IPS DF 19.7 (cell line): ENCODE data around the gene TBC1D22B.

ENCODE experiments used
- DNase-seq: peaks from one replicate; pipeline ENCODE4 v3.0.0-alpha.2; 2013; ENCODE audit warnings: low read depth, low spot score

Gene TBC1D22B

DNA sequence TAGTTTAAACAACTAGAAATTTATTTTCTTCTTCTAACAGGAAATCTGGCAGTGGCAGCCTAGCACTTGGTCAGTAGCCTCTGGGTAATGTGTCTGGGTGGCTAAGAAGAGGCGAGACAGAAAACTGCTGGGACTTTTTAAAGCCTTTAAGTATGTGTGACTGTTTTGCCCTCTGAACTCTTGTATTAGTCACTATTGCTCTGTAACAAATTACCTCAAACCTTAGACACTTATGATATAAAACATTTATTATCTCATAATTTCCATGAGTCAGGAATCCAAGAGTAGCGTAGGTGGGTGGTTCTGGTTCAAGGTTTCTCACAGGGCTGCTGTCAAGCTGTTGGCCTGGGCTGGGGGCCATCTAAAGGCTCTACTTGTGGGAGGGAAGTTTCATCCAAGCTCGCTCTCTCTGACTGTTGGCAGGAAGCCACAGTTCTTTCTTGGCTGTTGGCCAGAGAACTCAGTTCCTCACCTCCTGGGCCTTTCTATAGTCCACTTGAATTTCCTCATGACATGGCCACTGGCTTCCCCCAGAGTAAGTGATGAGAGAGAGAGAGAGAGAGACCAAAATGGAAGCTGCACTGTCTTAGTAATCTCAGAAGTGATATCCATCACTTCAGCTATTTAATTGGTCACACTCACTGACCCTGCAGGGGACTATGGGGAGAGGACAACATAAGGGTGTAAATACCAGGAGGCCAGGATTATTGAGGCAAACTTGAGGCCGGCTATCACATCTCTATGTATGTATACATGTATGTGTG, 17.4 kb upstream of the TBC1D22B start:
- DNase-seq: no peak

- DNase-seq: no peak
These were observed 16.4 kb upstream of the TBC1D22B start for GRCh38 chr6:37241131-37241530.

- DNase-seq: no peak
These were observed 15.7 kb upstream of the TBC1D22B start for GRCh38 chr6:37241775-37242428.

GRCh38 chr6:37242429-37243052, 15.0 kb upstream of the TBC1D22B start:
- no peak for DNase-seq

DNA sequence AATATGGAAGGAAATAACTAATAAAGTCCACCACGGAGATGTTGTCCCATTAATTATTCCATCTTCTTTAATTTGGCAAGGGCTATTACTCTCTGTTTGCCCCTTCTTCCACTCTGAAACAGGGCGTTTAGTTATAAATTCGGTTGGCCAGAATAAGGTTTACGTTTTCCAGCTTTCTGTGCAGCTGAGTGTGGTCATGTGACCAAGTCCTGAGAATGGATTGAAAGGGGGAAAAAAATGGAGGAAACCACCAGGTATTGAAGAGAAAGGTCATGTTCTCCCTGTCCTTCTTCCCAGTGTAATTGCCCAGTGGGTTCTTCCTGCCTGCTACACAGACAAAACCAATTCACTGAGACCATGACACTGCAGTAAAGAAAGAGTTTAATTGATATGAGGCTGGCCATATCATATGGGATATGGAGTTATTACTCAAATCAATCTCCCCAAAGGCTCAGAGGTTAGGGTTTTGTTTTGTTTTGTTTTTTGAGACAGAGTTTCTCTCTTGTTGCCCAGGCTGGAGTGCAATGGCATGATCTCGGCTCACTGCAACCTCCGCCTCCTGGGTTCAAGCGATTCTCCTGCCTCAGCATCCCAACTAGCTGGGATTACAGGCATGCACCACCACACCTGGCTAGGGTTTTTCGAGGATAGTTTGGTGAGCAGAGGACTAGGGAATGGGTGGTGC, 14.3 kb upstream of the TBC1D22B start:
- DNase-seq: no peak

DNA sequence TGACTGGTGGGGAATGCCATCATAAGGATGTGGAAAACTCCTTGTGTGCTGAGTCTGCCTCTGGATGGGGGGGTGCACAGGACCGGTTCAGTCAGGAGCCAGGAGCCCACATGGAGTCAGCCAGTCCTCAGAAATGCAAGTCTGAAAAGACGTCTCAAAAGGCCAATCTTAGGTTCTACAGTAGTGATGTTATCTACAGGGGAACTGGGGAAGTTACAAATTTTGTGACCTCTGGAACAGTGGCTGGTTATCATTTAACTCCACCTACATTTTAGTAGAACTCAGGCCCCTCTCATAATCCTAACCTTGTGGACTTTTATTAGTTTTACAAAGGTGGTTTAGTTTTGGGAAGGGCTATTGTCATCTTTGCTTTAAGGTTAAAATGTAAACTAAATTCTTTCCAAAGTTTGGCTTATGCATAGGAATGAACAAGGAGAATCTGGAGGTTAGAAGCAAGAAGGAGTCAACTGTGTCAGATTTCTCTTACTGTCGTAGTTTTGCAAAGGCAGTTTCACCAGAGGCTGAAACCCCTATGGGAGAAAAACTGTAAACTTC, 13.7 kb upstream of the TBC1D22B start:
- no peak for DNase-seq

GRCh38 chr6:37244430-37245310, 12.9 kb upstream of the TBC1D22B start:
- no peak for DNase-seq

DNA sequence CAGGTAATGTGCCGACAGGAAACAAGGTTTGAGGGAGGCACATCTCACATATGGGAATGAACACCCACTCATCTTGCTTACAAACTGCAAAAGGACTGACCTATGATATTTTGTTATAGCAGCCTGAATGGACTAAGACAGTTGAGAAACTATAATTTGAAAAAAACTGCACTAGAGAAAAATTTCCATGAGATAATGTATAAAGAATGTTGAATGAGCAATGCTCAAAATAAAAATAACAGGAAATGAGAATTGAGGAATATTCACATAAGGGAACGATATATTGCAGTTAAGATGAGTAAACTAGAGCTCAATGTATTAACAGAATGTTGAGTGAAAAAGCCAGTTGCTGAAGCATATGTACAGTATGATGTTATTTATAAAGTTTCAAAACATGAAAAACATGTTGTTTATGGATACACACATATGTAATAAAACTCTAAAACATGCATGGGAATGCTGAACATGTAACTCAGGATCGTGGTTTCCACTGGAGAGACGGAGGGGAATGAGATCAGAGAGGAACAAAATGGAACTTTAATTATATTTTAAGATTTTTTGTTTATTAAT, 6.3 kb upstream of the TBC1D22B start:
- DNase-seq: no peak

- DNase-seq: no peak
These were observed 4.0 kb upstream of the TBC1D22B start for GRCh38 chr6:37253486-37254007.

DNA sequence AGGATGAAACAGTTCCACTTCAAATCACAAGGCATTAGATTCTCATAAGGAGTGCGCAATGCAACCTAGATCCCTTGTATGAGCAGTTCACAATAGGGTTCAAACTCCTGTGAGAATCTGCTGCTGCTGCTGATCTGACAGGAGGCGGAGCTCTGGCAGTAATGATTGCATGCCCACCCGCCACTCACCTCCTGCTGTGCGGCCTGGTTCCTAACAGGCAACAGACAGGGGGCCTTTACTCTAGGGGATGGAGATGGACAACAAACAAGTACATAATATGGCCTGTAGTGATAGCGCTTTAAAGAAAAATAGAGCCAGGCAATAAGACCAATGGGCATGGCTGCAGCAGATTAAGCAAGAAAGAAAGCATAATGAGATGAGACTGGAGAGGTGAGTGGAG, 2.7 kb upstream of the TBC1D22B start:
- no peak for DNase-seq

DNA sequence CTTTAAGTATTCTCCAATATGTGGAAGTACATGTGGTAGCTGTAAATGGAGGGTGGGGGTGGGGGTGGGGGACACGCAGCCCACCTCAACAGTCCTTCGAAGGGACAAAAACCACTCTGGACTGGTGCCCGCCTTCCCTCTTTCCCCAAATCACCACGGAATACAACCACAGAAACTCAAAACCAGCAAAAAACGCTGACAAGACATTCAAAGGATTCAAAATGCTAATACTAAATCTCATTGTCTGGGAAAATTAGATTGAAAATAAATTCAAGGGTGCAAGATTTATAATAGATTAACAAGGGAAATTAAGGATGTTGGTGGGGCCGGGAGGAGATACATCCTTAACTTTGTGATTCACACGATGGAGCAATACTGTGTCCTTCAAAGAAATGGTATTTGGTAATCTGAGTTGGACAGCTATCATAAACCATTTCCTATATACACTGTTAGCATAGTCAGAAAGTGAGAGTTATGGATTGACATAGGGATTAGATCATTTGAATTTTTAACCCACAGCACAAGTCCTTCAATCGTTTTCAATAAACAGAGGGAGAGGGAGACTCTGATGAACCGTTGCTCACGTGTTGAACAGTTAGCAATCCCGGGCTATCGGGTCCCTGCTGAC, 766 bp upstream of the TBC1D22B start:
- no peak for DNase-seq

DNA sequence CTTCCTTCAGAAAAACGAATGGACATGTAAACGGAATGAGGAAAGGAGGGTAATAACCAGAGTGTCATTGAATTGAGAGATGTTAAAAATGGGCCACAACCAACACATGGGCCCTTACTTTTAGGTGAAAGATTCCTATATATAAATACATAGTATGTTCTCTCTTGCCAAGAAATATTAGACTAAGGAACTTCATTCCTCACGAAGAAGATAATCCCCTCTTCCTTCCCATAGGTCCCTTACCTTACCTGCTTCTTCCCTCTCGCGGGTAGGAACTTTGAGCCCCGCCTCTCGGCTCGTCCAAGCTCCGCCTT, 295 bp upstream of the TBC1D22B start:
- no peak for DNase-seq

GRCh38 chr6:37258405-37259105, 983 bp downstream of the TBC1D22B start:
- DNase-seq: no peak

DNA sequence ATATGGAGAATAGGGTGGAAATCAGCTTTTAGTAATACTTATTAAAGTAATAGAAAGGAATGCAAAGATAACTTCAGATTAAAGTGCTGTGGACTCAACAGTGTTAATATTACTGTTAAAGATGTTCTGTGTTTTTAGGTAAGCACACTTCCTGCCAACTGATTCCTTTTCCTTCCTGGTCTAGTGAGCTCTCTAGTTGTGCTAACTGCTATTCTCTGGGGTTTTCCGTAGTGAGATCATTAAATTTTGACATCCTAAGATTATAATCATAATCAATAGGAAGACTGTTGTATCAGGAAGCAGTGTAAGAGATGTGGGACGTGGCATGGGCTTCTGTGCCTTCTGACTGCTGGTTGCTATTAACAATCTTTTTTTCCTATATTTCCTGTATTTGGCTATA, 1.6 kb downstream of the TBC1D22B start:
- DNase-seq: no peak

DNA sequence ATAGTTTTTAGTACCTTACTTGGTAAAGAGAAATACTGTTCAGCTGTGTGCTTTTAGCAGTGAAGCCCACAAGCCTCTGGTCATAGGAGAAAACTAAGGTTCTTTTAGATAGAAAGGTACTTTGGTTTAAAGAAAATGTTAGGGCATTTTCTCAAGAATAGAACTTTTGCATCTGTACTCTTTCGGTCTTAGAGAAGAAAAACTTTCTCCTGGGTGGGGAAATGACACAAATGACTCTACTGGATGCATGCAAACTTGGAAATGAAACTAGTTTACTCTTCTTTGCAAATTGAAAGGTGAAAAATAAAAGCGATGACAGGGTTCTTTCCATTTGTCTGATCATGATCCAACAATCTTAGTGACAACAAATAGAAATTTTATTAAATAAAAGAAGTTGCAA, 2.5 kb downstream of the TBC1D22B start:
- DNase-seq: no peak

DNA sequence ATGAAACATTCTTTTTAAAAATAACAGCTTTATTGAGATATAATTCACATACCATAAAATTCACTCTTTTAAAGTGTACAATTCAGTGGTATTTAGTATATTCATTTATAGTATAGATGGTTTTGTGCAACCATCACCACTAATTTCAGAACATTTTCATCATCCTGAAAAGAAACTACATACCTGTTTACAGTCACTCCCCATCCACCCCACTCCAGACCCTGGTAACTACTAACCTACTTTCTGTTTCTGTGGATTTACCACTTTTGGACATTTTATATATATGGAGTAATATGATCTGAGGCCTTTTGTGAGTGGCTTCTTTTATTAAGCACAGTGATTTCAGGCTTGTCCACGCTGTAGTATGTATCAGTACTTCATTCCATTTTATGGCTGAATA, 2.9 kb downstream of the TBC1D22B start:
- DNase-seq: no peak

GRCh38 chr6:37261198-37261597, 3.6 kb downstream of the TBC1D22B start:
- DNase-seq: no peak

GRCh38 chr6:37262446-37263026, 5.0 kb downstream of the TBC1D22B start:
- DNase-seq: no peak

DNA sequence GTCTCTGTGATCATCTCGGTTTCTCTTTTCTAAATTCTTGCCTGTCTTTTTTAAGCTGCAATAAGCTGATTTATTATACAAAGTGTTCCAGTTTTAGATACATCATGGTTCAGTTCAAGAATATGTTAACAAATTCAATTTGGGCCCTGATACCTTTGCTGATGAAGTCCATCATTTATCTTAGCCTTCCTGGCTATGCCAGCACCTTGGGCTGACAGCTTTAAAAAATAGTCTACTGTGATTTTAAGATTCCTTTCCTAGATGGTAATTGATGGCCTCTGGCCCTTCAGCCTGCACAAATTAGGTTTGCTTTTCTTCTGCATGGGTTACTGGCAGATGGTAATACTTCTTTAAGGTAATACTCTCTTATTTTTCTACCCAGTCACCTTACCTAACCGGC, 7.4 kb downstream of the TBC1D22B start:
- no peak for DNase-seq
